Effector memory CD4-positive, alpha-beta T cell (primary cell): Measurements from ENCODE around the gene KRT35.

Source experiments
- DNase-seq, 3 donors: peaks; one replicate each; pipeline ENCODE4 v3.0.0-alpha.2; 2020
- H3K27ac ChIP-seq: 2 replicates; pipeline ENCODE4 v1.7.0; 2013; ENCODE audit warnings: mild to moderate bottlenecking, low read length, moderate library complexity; ENCODE audit not compliant: insufficient read depth, poor library complexity, severe bottlenecking
- H3K27me3 ChIP-seq: replicated peaks from 2 replicates; pipeline ENCODE4 v1.7.0; 2013; ENCODE audit warnings: mild to moderate bottlenecking, low read length; ENCODE audit not compliant: insufficient read depth, control insufficient read depth, poor library complexity, severe bottlenecking
- H3K36me3 ChIP-seq: 2 replicates; pipeline ENCODE4 v1.7.0; 2013; ENCODE audit warnings: mild to moderate bottlenecking, low read length, moderate library complexity; ENCODE audit not compliant: control insufficient read depth, insufficient read depth
- H3K4me1 ChIP-seq: 2 replicates; pipeline ENCODE4 v1.7.0; 2013; ENCODE audit warnings: low read length, mild to moderate bottlenecking; ENCODE audit not compliant: control insufficient read depth, insufficient read depth, poor library complexity, severe bottlenecking
- H3K4me3 ChIP-seq: 2 replicates; pipeline ENCODE4 v1.7.0; 2013; ENCODE audit warnings: low read length, low read depth, mild to moderate bottlenecking; ENCODE audit not compliant: insufficient read depth, poor library complexity, severe bottlenecking
- H3K9me3 ChIP-seq: 2 replicates; pipeline ENCODE4 v1.7.0; 2013; ENCODE audit warnings: mild to moderate bottlenecking, low read length, moderate library complexity; ENCODE audit not compliant: control insufficient read depth

KRT35 gene

DNA sequence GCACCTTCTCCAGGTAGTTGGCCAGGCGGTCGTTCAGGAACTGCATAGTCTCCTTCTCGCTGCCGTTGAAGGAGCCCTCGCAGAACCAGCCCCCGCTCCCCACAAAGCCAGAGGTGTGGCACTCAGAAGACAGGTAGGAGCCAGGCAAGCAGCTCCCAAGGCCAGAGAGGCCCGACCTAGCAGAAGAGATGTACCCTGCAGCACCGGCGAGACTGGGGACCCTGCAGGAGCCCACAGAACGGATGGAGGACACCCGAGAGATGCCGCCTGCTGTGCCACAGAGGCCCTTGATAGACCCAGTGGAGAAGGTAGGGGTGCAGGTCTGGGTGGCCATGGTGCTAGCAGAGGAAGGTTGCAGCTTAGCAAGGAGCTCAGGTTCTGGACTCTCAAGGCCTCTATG, 8.6 kb upstream of the KRT35 start, which contains the start of gene KRT36:
TSS of gene KRT36 (minus strand) at position 380 of the 400 bp plus-strand sequence. CDS start at position 334, 46 bp downstream.
- Histone ChIP-seq H3K9me3 (no peaks in the 10 kb centered on the region), H3K4me3 (no peak within 1 kb of the TSS), H3K4me1 (peaks cover 5% of the 10 kb centered on the region), H3K36me3 (no peaks in the 10 kb centered on the region), H3K27me3 (no peaks in the 10 kb centered on the region), H3K27ac (no peak within 1 kb of the TSS)
- DNase-seq = no peak

DNA sequence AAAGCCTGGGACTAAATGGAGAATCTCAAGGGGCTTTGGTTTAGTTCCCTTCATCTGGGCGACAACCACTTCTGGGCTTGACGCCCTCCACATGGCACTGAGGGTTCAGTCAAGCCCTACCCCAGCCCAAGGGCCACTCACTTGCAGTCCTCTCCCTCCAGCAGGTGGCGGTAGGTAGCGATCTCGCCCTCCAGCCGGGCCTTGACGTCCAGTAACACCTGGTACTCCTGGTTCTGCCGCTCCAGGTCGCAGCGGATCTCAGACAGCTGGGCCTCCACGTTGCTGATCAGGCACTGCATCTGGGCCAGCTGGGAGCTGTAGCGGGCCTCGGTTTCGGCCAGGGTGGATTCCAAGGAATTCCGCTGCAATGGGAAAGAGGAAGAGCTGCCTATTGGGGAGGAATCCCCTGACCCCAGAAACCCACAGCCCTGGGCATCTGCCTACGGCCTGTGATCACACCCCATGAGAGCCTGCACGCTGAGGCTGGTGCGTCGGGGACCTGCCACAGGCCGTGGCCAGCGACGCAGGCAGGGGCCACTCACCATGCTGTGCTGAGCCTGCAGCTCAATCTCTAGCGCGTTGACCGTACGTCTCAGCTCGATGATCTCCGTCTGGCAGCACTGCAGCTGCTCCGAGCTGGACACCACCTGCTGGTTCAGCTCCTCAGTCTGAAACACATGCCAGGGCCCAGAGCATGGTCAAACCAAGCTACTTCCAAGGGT, 6.0 kb upstream of the KRT35 start:
- no peak overlapping the region for H3K27ac ChIP-seq

DNA sequence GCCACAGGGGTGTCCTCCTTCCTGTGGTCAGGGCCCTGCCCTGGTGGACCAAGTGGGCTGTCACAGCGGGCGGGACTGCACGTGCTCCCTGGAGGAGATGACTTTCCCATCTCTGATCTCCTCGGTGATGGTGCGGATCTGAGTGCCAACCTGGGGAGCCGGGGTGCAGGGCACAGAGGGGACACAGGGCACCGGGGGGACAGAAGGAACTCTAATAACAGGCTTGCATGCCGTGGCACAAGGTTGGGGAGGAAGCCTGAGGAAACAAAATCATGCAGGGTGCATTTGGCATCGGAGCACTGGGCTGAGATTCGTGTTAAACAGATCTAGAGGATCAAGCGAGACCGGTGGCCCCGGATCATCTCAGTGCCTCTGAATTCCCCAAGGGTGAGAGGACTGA, 5.4 kb upstream of the KRT35 start:
- Histone ChIP-seq H3K4me3 (no peak overlapping the region), H3K27ac (no peak overlapping the region), H3K36me3 (no peaks in the 10 kb centered on the region), H3K4me1 (peaks cover 5% of the 10 kb centered on the region), H3K27me3 (no peaks in the 10 kb centered on the region), H3K9me3 (no peaks in the 10 kb centered on the region)
- DNase-seq = no peak

More for the DNA sequence above, 6.0 kb upstream of the KRT35 start:
- Histone ChIP-seq H3K36me3 (no peaks in the 10 kb centered on the region), H3K9me3 (no peaks in the 10 kb centered on the region), H3K4me1 (peaks cover 5% of the 10 kb centered on the region), H3K4me3 (no peak overlapping the region), H3K27me3 (no peaks in the 10 kb centered on the region)
- DNase-seq = no peak

DNA sequence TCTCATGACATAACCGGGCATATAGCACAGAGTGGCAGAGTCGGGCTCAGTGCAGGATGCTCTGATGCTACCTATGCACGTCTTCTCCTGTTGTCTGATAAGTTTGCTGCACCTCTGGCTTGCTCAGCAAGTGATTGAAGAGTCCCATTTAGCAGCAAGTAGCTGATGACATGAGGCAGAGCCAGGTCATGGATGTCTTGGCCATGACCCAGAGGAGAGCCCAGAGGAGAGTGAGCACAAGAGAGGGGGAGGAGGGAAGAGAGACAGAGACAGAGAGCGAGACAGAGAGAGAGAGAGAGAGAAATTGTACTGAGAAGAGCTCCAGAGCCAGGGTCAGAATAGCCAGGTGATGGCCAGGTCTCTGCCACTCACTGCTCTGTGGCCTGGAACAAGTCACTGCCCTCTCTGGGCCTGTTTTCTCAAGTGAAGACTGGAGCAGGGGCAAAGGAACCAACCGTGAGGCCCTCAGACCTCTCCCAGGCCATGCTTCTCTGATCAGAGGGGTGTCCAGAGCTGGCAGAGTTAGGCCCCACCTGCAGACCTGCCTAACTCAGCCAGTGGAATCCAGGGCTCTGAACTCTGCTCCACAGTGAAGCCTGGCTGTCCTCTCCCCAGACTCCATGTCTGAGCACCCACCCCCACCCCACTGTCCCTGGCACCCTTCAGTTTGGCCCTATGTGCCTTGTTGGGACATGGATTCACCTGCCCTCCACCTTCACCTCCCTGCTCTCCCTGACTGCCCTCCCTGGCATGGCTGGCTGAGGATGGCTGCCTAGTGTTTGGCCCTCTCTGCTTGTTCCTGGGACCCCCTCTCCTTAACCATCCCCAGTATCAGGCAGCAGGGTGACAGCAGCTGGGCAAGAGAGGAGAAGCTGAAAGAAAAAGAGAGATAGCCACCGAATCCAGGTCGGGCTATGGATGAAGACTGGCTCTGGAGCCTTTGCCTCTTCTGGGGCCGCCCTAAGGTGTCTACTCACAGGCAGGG, 4.3 kb upstream of the KRT35 start:
- Histone ChIP-seq H3K4me3 (no peak overlapping the region), H3K9me3 (no peaks in the 10 kb centered on the region), H3K27ac (no peak overlapping the region), H3K4me1 (peaks cover 2% of the 10 kb centered on the region), H3K27me3 (no peaks in the 10 kb centered on the region), H3K36me3 (no peaks in the 10 kb centered on the region)
- no peak for DNase-seq

DNA sequence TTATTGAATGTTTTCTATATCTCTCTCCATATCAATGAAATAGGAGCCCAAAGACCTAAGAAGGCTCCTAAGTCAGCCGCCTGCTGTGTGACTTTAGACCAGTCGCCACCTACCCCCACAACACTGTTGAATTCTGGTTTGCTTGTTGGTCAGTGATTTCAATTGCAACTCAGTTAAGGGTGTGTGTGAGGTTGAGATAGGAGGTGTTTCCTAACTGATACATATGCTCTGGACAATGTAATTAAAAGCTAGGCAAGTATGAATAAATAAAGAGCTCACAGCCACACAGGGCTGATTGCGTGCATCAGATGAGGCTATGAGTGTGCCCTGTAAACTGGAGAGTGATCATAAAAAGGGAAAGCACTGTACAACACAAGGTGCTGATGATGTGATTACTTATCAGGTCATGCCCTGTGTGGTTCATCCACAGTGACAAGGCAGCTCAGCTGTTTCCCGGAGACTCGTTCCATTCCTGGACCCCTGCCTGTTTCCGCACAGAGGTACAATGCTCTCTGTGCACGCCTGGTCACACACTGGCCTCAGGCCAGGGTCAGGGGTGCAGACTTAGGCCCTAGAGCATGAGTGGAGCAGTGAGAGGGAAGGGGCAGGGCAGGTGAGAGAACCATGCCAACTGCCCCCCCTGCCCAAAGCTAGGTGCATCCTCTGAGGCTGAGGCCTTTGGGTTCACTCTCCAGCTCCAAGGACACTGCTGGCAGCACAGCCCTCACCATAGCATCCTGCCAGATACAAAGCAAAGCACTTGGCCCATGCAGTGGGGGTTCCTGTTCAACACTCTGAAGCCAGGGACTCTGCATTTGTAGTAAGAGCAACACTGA, 3.3 kb upstream of the KRT35 start:
- Histone ChIP-seq H3K4me3 (no peak overlapping the region), H3K27me3 (no peaks in the 10 kb centered on the region), H3K4me1 (no peaks in the 10 kb centered on the region), H3K27ac (no peak overlapping the region), H3K36me3 (no peaks in the 10 kb centered on the region), H3K9me3 (no peaks in the 10 kb centered on the region)
- no peak for DNase-seq

DNA sequence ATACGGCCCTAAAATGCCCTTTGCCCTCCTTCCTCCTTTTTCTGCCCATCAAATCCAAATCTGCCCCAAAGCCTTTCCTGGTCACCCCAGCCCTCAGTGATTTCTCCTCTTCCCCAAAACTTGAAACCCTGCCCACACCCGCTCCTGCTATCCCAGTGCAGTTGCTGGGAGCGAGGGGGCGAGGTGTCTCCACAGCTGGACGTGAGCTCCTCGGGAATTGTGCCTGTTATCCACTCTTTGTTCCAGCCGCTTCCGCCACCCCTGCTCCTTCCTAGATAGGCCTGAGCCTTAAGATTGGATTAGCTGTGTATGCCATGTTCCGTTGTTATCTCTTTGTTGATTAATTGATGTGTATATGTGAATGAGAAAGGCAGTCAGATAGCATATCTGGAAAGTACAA, 2.6 kb upstream of the KRT35 start:
- no peaks in the 10 kb centered on the region for H3K9me3 ChIP-seq
- H3K27me3 ChIP-seq = no peaks in the 10 kb centered on the region
- H3K27ac ChIP-seq = no peak overlapping the region
- no peak overlapping the region for H3K4me3 ChIP-seq
- H3K4me1 ChIP-seq = no peaks in the 10 kb centered on the region
- DNase-seq = no peak
- no peaks in the 10 kb centered on the region for H3K36me3 ChIP-seq

DNA sequence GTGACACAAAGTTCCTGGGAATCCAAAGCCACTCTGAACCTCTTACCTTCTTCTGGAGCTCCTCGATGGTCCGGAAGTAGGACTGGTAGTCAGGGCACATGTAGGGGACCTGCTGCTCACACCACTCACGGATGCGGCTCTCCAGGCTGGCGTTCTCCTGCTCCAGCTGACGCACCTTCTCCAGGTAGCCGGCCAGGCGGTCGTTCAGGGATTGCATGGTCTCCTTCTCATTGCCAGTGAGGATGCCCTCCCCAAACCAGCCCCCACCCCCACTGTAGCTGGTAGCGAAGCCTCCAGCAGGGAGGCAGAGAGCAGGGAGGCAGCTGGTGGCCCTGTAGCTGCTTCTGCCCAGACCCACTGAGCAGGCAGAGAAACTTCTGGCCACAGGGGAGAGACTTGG, 370 bp downstream of the KRT35 start:
- Histone ChIP-seq H3K27ac (no peak overlapping the region), H3K27me3 (no peaks in the 10 kb centered on the region), H3K36me3 (no peaks in the 10 kb centered on the region), H3K9me3 (no peaks in the 10 kb centered on the region), H3K4me3 (no peak overlapping the region), H3K4me1 (no peaks in the 10 kb centered on the region)
- no peak for DNase-seq

DNA sequence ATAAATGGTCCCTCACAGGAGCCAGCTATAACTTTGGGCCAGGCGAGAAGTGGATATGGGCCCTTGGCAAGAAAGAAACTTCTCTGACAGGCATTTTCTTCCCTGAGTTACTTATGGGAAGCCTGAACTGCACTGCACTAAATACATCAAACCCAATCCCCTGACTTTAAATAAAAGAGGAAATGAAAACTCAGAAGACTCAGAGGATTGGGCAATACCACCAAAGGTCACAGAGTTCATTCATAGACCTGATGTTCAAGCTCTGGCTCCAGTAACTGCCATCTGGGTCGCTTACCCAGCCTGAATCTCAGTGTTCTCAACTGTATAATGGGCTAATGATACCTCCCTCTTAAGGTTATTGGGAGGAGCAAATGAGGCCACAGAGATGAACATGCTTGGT, 815 bp downstream of the KRT35 start:
- Histone ChIP-seq H3K27me3 (no peaks in the 10 kb centered on the region), H3K4me3 (no peak overlapping the region), H3K36me3 (no peaks in the 10 kb centered on the region), H3K4me1 (no peaks in the 10 kb centered on the region), H3K9me3 (no peaks in the 10 kb centered on the region), H3K27ac (no peak overlapping the region)
- no peak for DNase-seq

DNA sequence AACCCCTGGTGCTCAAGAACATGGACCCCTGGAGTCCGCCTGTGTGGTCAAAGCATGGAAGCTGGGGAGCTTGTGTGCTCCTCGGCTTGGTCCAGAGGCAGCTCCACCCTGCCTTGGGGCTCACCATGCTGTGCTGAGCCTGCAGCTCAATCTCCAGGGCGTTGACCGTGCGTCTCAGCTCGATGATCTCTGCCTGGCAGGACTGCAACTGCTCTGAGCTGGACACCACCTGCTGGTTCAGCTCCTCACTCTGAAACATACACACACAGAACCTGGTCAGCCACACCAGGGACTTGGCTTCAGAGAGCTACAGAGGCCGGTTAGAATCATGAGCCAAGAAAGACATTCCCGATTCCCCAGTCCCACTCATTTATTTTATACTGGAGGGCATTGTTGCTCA, 2.7 kb downstream of the KRT35 start:
- H3K27ac ChIP-seq = no peak overlapping the region
- H3K27me3 ChIP-seq = no peaks in the 10 kb centered on the region
- no peaks in the 10 kb centered on the region for H3K36me3 ChIP-seq
- H3K4me3 ChIP-seq = no peak overlapping the region
- no peak for DNase-seq
- no peaks in the 10 kb centered on the region for H3K9me3 ChIP-seq
- H3K4me1 ChIP-seq = no peaks in the 10 kb centered on the region
